Dendritic cell treated with granulocyte-macrophage colony-stimulating factor and Interleukin-4, amounts not matched to agents 40 ng/mL and 50 ng/mL, for 4 days (primary cell): ENCODE data around the gene NT5DC3.
"Not testable (repeated sequence)": the region's sequence is repeated elsewhere in the genome, so short reads cannot be mapped to it uniquely, and the experiment has no call there.

Experiments used
- H3K27ac Mint-ChIP-seq: one replicate; pipeline ENCODE4 v1.8.0; 2022; ENCODE audit warnings: mild to moderate bottlenecking, mixed read lengths
- H3K27me3 Mint-ChIP-seq: one replicate; pipeline ENCODE4 v1.8.0; 2022; ENCODE audit warnings: mild to moderate bottlenecking, mixed read lengths
- H3K36me3 Mint-ChIP-seq: one replicate; pipeline ENCODE4 v1.8.0; 2022; ENCODE audit warnings: low read depth, mixed read lengths
- H3K4me1 Mint-ChIP-seq: one replicate; pipeline ENCODE4 v1.8.0; 2022; ENCODE audit warnings: low read depth, mixed read lengths
- H3K4me3 Mint-ChIP-seq: one replicate; pipeline ENCODE4 v1.8.0; 2022; ENCODE audit warnings: mild to moderate bottlenecking, moderate library complexity, mixed read lengths
- H3K9me3 Mint-ChIP-seq: one replicate; pipeline ENCODE4 v1.8.0; 2022; ENCODE audit warnings: mixed read lengths
- intact Hi-C: fragments of 100-400 bp; cut with micrococcal nuclease; formaldehyde crosslinking; loops from one replicate; pipeline ENCODE4 v1.15.0; 2022

Gene NT5DC3

DNA sequence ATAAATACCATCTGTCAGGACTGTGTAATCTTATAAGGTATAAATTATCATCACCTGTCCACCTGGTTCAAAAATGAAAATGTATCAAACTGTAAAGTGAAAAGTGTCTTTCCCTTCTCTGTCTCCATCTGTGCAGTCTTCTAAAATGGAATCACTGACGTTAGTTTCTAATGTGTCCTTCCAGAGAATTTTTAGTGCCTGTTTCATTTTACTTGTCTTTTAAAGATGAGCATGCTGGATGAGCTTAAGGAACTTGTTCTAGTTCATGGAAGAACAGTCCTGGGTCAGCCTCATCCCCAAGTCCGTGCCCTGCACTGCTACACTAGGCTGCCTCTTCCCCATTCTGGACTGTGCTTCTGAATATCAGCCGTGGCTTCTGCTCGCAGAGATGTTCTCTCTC lies 5.4 kb upstream of the NT5DC3 start:
- H3K27ac Mint-ChIP-seq, result no peak overlapping the region
- H3K4me3 Mint-ChIP-seq, result no peak overlapping the region
- no peaks in the 10 kb centered on the region for H3K9me3 Mint-ChIP-seq
- H3K27me3 Mint-ChIP-seq, result no peaks in the 10 kb centered on the region
- H3K4me1 Mint-ChIP-seq, result peaks cover 8% of the 10 kb centered on the region
- H3K36me3 Mint-ChIP-seq, result no peaks in the 10 kb centered on the region
- intact Hi-C loops, result no loop called here

- intact Hi-C loops, result no loop called here
- peaks cover 22% of the 10 kb centered on the region for H3K4me1 Mint-ChIP-seq
- H3K27me3 Mint-ChIP-seq, result peaks cover 9% of the 10 kb centered on the region
- no peaks in the 10 kb centered on the region for H3K36me3 Mint-ChIP-seq
- H3K27ac Mint-ChIP-seq, result no peak overlapping the region
- no peaks in the 10 kb centered on the region for H3K9me3 Mint-ChIP-seq
- H3K4me3 Mint-ChIP-seq, result no peak overlapping the region
Observed at GRCh38 chr12:103844305-103844704, 3.3 kb upstream of the NT5DC3 start.

- peaks cover 9% of the 10 kb centered on the region for H3K27me3 Mint-ChIP-seq
- H3K27ac Mint-ChIP-seq, result peak overlapping the region; percentile 81
- peak overlapping the region; percentile 83 for H3K4me3 Mint-ChIP-seq
- peaks cover 1% of the 10 kb centered on the region for H3K36me3 Mint-ChIP-seq
- H3K4me1 Mint-ChIP-seq, result peaks cover 38% of the 10 kb centered on the region
- no peaks in the 10 kb centered on the region for H3K9me3 Mint-ChIP-seq
- intact Hi-C loops, result loop anchor here (1.0 kb wide), 1 partner anchor 88 kb away; the partner anchor contains the start of gene HSP90B1
Observed at GRCh38 chr12:103841690-103842584, 903 bp upstream of the NT5DC3 start.

GRCh38 chr12:103840462-103840875 lies 565 bp downstream of the NT5DC3 start:
- H3K9me3 Mint-ChIP-seq, result no peaks in the 10 kb centered on the region
- H3K27me3 Mint-ChIP-seq, result peaks cover 9% of the 10 kb centered on the region
- peaks cover 38% of the 10 kb centered on the region for H3K4me1 Mint-ChIP-seq
- peak overlapping the region; percentile 81 for H3K27ac Mint-ChIP-seq
- H3K36me3 Mint-ChIP-seq, result peaks cover 7% of the 10 kb centered on the region
- peak overlapping the region; percentile 83 for H3K4me3 Mint-ChIP-seq
- intact Hi-C loops, result no loop called here

DNA sequence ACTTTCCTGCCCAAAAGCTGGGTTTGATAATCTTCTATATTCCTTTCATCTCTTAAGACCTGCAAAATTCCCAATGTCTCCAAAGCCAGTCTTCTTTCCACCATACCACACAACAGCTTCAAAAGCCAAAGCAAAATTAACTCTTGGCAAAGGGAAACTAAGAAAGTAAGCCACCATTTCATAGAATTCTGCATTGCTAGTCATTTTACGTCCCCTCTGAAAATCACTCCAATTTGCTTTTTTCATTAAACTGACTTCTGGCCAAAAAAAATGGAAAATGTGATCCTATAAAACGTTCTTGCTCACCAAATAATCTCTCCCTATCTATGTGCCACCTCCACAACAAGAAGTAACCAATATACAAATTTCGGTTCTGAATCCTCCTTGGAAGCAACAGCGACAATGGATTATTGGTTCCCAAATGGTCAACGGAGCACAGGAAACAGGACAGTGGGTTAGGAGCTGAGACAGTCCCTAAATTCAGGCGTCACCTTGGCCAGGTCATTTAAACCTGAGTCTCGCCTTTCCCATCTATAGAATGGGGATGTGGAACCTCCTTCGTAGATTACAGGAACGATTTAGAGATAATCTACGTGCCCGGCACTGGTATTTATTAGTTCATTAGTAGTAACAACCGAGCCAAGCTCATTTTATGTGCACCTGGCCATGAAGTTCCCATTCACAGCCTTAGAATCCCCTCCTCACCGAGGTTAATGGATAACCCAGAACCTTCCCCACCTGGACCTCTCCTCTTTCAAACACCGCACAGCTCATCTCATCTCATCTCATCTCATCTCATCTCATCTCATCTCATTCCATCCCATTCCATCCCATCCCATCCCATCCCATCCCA lies 1.2 kb downstream of the NT5DC3 start:
- peak overlapping the region; percentile 81 for H3K27ac Mint-ChIP-seq
- peak overlapping the region; percentile 83 for H3K4me3 Mint-ChIP-seq
- peaks cover 9% of the 10 kb centered on the region for H3K27me3 Mint-ChIP-seq
- intact Hi-C loops, result no loop called here
- H3K9me3 Mint-ChIP-seq, result no peaks in the 10 kb centered on the region
- H3K4me1 Mint-ChIP-seq, result peaks cover 38% of the 10 kb centered on the region
- H3K36me3 Mint-ChIP-seq, result peaks cover 7% of the 10 kb centered on the region

DNA sequence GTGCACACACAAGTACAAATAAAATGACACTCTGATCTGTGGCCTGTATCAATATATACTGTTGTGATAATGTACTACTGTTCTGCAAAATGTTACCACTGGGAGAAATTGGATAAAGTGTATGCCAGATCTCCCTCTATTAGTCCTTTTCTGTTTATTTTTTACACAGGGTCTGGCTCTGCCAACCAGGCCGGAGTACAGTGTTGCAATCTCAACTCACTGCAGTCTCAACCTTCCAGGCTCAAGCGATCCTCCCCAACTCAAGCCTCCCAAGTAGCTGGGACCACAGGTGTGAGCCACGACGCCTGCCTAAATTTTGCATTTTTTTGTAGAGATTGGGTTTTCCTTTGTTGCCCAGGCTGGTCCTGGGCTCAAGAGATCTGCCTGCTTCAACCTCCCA lies 1.9 kb downstream of the NT5DC3 start:
- no peak overlapping the region for H3K4me3 Mint-ChIP-seq
- intact Hi-C loops, result no loop called here
- peaks cover 7% of the 10 kb centered on the region for H3K36me3 Mint-ChIP-seq

DNA sequence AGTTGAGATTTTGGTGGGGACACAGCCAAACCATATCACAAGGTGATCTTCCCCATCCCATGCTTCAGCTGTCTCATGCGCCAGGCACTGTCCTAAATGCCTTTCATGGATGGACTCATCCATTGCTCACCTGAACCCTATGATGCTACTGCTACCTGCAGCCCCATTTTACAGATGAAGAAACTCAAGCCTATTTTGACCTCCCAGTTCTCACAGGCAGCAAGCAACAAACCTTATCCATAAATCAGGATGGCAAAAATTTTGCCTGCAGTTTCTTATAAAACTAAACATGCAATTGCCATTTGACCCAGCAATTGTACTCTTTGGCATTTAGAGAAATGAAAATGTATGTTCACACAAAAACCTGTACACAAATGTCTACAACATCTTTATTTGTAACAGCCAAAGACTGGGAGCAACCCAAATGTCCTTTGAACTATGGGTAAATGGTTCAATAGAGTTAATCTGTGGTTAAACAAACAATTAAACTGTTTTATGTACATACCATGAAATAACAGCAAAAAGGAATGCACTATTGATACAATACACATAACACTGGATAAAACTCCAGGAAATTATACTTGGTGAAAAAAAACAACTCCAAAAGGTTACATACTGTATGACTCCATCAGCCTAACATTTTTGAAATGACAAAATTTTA lies 2.6 kb downstream of the NT5DC3 start:
- H3K36me3 Mint-ChIP-seq, result peaks cover 7% of the 10 kb centered on the region
- no peaks in the 10 kb centered on the region for H3K9me3 Mint-ChIP-seq
- no peak overlapping the region for H3K4me3 Mint-ChIP-seq
- intact Hi-C loops, result no loop called here
- H3K27me3 Mint-ChIP-seq, result peaks cover 9% of the 10 kb centered on the region
- no peak overlapping the region for H3K27ac Mint-ChIP-seq
- H3K4me1 Mint-ChIP-seq, result peaks cover 50% of the 10 kb centered on the region

More for the DNA sequence above, 1.9 kb downstream of the NT5DC3 start:
- Mint-ChIP-seq H3K4me1 (peaks cover 43% of the 10 kb centered on the region), H3K27ac (no peak overlapping the region), H3K9me3 (no peaks in the 10 kb centered on the region), H3K27me3 (peaks cover 9% of the 10 kb centered on the region)

DNA sequence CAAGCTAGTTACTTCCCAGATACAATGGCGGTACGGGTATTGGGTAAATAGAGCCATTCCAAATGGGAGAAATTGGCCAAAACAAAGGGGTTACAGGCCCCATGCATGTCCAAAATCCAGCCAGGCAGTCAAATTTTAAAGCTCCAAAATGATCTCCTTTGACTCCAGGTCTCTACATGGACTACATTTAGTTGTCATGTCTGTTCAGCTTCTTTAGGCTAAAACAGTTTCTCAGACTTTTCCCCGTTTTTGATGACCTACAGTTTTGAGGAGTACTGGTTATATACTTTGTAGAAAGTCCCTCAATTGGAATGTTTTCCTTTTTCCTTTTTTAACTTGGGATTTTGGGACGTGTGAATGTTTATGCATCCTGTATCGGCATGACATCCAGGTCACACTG lies 4.7 kb downstream of the NT5DC3 start:
- intact Hi-C loops, result no loop called here
- peaks cover 7% of the 10 kb centered on the region for H3K36me3 Mint-ChIP-seq
- peaks cover 9% of the 10 kb centered on the region for H3K27me3 Mint-ChIP-seq
- no peaks in the 10 kb centered on the region for H3K9me3 Mint-ChIP-seq
- peaks cover 62% of the 10 kb centered on the region for H3K4me1 Mint-ChIP-seq
- no peak overlapping the region for H3K27ac Mint-ChIP-seq
- H3K4me3 Mint-ChIP-seq, result no peak overlapping the region

DNA sequence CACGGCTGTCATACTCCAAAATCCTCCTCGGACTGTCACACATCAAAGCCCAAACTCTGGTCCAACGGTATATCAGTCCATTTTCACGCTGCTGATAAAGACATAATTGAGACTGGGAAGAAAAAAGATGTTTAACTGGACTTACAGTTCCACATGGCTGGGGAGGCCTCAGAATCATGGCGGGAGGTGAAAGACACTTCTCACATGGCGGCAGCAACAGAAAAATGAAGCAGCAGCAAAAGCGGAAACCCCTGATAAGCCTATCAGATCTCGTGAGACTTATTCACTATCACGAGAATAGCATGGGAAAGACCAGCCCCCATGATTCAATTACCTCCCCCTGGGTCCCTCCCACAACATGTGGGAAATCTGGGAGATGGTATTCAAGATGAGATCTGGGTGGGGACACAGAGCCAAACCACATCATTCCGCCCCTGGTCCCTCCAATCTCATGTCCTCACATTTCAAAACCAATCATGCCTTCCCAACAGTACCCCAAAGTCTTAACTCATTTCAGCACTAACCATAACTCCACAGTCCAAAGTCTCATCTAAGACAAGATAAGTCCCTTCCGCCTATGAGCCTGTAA lies 5.2 kb downstream of the NT5DC3 start:
- H3K36me3 Mint-ChIP-seq, H3K4me3 Mint-ChIP-seq, intact Hi-C loops, H3K9me3 Mint-ChIP-seq, H3K27me3 Mint-ChIP-seq, H3K27ac Mint-ChIP-seq: not testable (repeated sequence)
- peaks cover 66% of the 10 kb centered on the region for H3K4me1 Mint-ChIP-seq

GRCh38 chr12:103834942-103835341 lies 6.1 kb downstream of the NT5DC3 start:
- H3K4me3 Mint-ChIP-seq, result no peak overlapping the region
- H3K27me3 Mint-ChIP-seq, result peaks cover 3% of the 10 kb centered on the region
- peaks cover 7% of the 10 kb centered on the region for H3K36me3 Mint-ChIP-seq
- intact Hi-C loops, result no loop called here
- peaks cover 69% of the 10 kb centered on the region for H3K4me1 Mint-ChIP-seq
- no peak overlapping the region for H3K27ac Mint-ChIP-seq
- no peaks in the 10 kb centered on the region for H3K9me3 Mint-ChIP-seq

- H3K9me3 Mint-ChIP-seq, result no peaks in the 10 kb centered on the region
- H3K36me3 Mint-ChIP-seq, result peaks cover 7% of the 10 kb centered on the region
- peaks cover 69% of the 10 kb centered on the region for H3K4me1 Mint-ChIP-seq
- H3K4me3 Mint-ChIP-seq, result no peak overlapping the region
- intact Hi-C loops, result no loop called here
- peak overlapping the region; percentile 83 for H3K27ac Mint-ChIP-seq
- no peaks in the 10 kb centered on the region for H3K27me3 Mint-ChIP-seq
Observed at GRCh38 chr12:103833891-103834290, 7.1 kb downstream of the NT5DC3 start.

DNA sequence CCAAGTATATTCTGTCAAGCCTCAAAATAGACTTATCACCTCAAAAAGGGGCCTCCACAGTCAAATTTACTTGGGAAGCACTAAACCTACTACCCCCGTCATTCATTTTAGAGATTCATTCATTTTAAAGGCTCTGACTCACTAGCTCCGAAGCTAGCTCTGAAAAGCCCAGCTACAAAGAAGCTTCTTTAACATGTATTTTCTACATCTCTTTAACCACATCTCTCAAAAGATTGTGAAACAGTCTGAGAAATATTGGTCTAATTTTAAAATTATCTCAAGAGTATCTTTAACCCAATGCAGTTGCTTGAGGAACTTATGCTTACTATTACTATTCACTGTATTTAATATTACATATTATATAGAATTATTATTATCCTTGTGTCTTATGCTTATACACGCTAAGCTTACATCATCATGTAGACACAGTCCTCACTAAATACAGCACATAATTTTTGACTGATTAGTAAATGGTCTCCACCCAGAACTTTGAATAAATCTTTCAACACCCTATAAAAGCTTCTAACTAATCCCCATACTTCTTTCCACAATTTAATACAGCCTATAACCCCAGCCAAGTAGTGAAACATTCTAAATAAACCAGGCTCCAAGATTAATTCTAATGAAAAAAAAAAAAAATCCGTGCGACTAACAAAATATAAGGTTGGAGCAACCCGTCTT lies 7.8 kb downstream of the NT5DC3 start:
- Mint-ChIP-seq H3K4me3 (no peak overlapping the region), H3K27ac (peak overlapping the region; percentile 83), H3K36me3 (peaks cover 7% of the 10 kb centered on the region), H3K27me3 (no peaks in the 10 kb centered on the region), H3K4me1 (peaks cover 69% of the 10 kb centered on the region), H3K9me3 (no peaks in the 10 kb centered on the region)
- intact Hi-C loops, result no loop called here
